NT2/D1 (cell line): ENCODE results near the gene NOVA2.

Experiments used
- SUZ12 ChIP-seq: IDR thresholded peaks from 2 replicates; pipeline ENCODE4 v1.6.1; 2011; ENCODE audit not compliant: insufficient read length, insufficient read depth; ENCODE audit errors: extremely low read depth
- YY1 ChIP-seq: IDR thresholded peaks from 2 replicates; pipeline ENCODE4 v1.6.1; 2011; ENCODE audit not compliant: insufficient read length, insufficient read depth

- no peak for TF ChIP-seq YY1
- no peak for TF ChIP-seq SUZ12
Observed at GRCh38 chr19:45900738-45901431, 72.8 kb downstream of the NOVA2 start.
